Measurements from ENCODE around the gene HDAC11.

HDAC11 gene

DNA sequence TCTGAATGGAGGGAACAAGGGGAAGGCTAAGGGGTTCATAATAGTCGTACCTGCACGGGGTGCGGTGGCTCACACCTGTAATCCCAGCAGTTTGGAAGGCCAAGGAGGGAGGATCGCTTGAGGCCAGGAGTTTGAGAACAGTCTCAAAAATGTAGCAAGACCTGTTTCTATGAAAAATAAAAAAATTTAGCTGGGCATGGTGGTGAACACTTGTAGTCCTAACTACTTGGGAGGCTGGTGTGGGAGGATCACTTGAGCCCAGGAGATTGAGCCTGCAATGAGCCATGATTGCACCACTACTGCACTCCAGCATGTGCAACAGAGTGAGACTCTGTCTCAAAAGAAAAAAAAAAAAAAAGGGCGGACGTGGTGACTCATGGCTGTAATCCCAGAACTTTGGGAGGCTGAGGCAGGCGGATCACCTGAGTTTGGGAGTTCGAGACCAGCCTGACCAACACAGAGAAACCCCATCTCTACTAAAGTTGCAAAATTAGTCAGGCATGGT lies 17.9 kb upstream of the HDAC11 start:
- TF ChIP-seq, protein P1, sequence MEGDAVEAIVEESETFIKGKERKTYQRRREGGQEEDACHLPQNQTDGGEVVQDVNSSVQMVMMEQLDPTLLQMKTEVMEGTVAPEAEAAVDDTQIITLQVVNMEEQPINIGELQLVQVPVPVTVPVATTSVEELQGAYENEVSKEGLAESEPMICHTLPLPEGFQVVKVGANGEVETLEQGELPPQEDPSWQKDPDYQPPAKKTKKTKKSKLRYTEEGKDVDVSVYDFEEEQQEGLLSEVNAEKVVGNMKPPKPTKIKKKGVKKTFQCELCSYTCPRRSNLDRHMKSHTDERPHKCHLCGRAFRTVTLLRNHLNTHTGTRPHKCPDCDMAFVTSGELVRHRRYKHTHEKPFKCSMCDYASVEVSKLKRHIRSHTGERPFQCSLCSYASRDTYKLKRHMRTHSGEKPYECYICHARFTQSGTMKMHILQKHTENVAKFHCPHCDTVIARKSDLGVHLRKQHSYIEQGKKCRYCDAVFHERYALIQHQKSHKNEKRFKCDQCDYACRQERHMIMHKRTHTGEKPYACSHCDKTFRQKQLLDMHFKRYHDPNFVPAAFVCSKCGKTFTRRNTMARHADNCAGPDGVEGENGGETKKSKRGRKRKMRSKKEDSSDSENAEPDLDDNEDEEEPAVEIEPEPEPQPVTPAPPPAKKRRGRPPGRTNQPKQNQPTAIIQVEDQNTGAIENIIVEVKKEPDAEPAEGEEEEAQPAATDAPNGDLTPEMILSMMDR (conservative IDR thresholded peaks at IDR 0.05), result no peak
- H3K27ac ChIP-seq, result no peak overlapping the region

DNA sequence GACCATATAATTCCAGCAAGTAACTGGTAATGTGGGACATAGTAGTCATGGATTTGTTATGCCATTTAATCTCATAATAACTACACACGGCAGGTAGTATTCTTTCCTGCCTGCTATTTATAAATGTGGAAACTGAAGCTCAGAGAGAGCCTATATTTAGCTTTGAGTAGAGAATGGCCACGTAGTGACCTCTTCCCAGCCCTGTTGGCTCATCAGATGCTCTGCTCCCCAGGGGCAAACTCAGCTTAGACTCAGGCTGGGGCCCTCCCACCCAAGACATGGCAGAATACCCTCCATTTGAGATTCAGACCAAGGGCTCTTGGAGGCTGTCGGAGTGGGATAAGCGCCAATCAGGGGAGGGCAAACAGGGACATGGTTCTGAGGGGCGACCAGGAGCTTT lies 17.3 kb upstream of the HDAC11 start:
- TF ChIP-seq, protein P1 (conservative IDR thresholded peaks at IDR 0.05), result no peak
- no peak overlapping the region for H3K27ac ChIP-seq

DNA sequence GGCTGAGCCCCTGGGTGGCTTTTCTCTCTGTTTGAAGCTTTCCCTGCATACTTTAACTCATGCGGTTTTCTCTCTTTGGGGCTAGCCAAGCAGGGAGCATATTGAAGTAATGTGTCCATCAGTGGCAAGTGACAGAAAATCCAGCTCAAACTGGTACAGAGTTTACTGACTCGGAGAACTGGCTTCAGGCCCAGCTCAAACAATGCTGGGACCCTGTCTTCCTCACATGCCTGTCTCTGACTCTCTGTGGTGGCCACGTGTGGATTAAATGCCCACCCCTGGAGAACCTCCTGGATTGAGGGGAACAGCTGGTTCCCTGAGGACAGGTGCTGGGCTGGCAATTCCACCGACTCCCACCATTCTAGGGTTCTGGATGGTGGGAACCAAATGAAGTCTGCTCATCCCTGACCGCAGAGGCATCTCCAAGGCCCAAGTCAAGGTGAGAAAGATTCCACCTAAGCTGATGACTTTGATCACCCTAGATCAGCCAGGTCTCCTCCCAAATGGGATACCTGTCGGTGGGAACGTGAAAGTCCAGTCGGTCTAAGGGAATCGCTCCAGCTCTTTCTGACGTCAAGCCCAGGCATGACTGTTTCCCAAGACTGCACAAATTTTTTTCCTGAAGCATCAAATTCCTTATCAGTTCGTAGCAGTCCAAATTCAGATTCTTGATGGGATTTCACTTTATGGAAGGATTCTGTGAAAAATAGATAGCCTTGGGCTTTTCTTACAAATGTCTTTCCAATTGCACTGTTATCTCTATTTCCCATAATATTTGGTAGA lies 16.3 kb upstream of the HDAC11 start:
- TF ChIP-seq, protein P1 (conservative IDR thresholded peaks at IDR 0.05), result no peak
- H3K27ac ChIP-seq, result no peak overlapping the region

DNA sequence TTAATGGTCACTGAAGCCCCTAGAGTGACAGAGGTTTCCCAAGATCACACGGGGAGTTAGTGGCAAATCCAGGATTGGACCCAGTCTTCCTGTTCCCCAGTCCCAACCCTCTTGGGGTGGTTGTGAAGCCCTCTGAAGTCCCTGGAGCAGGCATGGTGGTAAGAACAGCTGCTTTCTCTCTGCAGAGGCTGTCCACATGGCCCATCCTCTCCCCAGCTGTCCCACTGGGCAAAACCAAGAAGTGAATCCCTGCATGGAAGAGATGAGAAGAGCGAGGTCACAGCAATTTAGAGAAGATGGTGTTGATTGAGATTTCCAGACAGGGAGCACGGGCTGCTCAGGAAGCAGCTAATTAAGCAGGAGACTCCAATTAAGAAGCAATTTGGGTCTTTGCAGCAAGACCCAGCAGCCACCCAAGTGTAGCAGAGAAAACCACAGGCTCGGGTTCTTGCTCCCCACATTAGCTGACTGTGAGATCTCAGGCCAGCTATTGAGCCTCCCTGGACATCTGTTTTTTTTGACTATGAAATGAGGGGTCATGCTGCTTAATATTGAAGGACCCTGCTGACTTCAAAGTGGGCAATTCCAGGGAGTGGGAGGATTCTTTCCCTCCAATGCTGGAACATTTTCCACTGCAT lies 14.8 kb upstream of the HDAC11 start:
- no peak overlapping the region for H3K27ac ChIP-seq
- TF ChIP-seq, protein P1 (conservative IDR thresholded peaks at IDR 0.05), result no peak

DNA sequence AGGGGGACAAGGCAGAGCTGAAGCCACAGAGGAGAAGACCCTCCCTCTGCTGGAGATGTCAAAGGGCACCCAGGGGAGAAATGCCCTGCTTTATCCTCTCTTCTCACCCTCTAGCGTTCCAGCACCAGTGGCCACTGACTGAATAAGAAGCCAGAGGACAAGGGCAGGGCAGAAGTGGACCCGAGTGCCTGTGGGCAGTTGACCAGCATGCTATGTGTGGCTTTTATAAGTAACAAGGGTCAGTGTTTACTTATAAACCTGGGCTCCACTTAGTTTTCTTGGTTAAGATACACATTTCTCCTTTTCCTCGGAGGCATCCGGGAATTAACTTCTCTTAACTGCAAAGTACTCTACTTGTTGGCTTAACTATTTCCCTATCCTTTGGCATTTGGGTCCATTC lies 13.3 kb upstream of the HDAC11 start:
- H3K27ac ChIP-seq, result no peak overlapping the region
- TF ChIP-seq, protein P1 (conservative IDR thresholded peaks at IDR 0.05), result no peak

DNA sequence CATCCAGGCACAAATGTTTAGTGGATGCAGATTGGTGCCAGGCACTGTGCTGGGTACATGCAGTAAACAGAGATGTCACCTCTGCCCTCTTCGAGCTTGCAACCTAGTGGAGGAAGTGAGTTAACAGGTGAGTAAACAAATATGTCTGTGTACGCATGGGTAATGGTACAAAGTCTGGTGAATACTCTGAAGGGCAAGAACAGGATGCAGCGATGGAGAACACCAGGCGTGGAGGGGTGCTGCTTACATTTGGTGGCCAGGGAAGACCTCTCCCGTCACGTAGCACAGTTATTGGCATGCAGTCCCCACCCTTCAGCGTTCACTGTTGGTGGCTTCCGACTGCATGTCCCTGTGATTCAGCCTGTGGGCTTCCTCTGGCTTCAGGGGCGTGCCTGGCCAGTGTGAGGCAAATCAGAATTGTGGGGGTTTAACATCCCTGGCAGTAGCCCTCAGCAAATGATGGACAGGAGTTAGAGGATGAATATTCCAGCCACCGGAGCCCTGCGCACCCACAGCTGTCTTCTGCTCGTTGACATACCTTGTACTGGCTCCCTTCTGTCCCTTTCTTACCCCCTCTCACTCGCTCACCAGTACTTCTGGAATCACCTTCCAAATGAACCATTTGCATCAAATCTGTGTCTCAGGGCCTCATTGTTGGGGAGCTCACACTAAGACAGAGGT lies 9.1 kb upstream of the HDAC11 start:
- H3K27ac ChIP-seq, result no peak overlapping the region

More for the DNA sequence above, 9.1 kb upstream of the HDAC11 start:
- TF ChIP-seq, protein P1 (conservative IDR thresholded peaks at IDR 0.05), result no peak

All from VCaP (cell line).